Thoracic aorta (tissue), 2 donors: Measurements from ENCODE around the gene NDUFS4. TPM values are rescaled to one million over a fixed set of nuclear protein-coding genes. Genes with fewer than 3 reads are reported as not detected.

Experiments used
- ATAC-seq: fragments of 150-250 bp; one replicate; pipeline ENCODE4 v1.8.0; 2017; ENCODE audit warnings: low read depth; ENCODE audit not compliant: insufficient number of reproducible peaks, low FRiP score
- DNase-seq: peaks from one replicate; pipeline ENCODE4 v3.0.0-alpha.2; 2020; ENCODE audit warnings: low spot score
- H3K27ac ChIP-seq, 2 donors: fragments of 200-600 bp; sonication (generic); 1 replicate in 1 of 2; 2 replicates in 1 of 2; pipeline ENCODE4 v1.5.1; 2016; ENCODE audit warnings: mild to moderate bottlenecking in 2 of 2, moderate library complexity in 2 of 2
- H3K27me3 ChIP-seq: fragments of 200-600 bp; sonication (generic); replicated peaks from 2 replicates; pipeline ENCODE4 v1.6.0; 2016; ENCODE audit warnings: mild to moderate bottlenecking; ENCODE audit not compliant: insufficient read depth
- H3K36me3 ChIP-seq: fragments of 200-600 bp; sonication (generic); one replicate; pipeline ENCODE4 v1.5.1; 2016
- H3K4me1 ChIP-seq, 2 donors: fragments of 200-600 bp; sonication (generic); 1 replicate in 1 of 2; 2 replicates in 1 of 2; pipeline versions ENCODE4 v1.5.1 to v1.6.0; 2016; ENCODE audit warnings: low read depth in 2 of 2, mild to moderate bottlenecking in 1 of 2; ENCODE audit not compliant: control insufficient read depth in 1 of 2
- H3K4me3 ChIP-seq: fragments of 200-600 bp; sonication (generic); 2 replicates; pipeline ENCODE4 v1.5.1; 2016; ENCODE audit warnings: mild to moderate bottlenecking
- H3K9me3 ChIP-seq: fragments of 200-600 bp; sonication (generic); 2 replicates; pipeline ENCODE4 v1.5.1; 2016
- CTCF ChIP-seq: fragments of 200-600 bp; sonication (generic); IDR thresholded peaks from one replicate; pipeline ENCODE4 v1.5.1; 2019; ENCODE audit warnings: antibody characterized with exemption
- total RNA-seq, 2 donors: library from RNA; depleted of rRNA; stranded (reverse); fragments of >200 nt; gene quantifications; one replicate each; pipeline versions ENCODE4 v1.1.0 to v1.2.3, GENCODE V29; 2016

The NDUFS4 gene
- total RNA-seq, 2 donors from 2014 or later, result 42.0 to 72.0 TPM

GRCh38 chr5:53713978-53714666 is 153.7 kb downstream of the NDUFS4 start:
- Histone ChIP-seq H3K9me3 (peaks cover 3% of the 10 kb centered on the region), H3K4me3 (no peak overlapping the region), H3K27me3 (no peaks in the 10 kb centered on the region), H3K4me1 (no peaks in the 10 kb centered on the region), H3K36me3 (no peaks in the 10 kb centered on the region), H3K27ac (no peak overlapping the region)
- ATAC-seq (no peak), DNase-seq (no peak)
- TF ChIP-seq CTCF, result no peak

- H3K27ac ChIP-seq, result no peak overlapping the region
- no peaks in the 10 kb centered on the region for H3K36me3 ChIP-seq
- no peaks in the 10 kb centered on the region for H3K27me3 ChIP-seq
- peaks cover 3% of the 10 kb centered on the region for H3K9me3 ChIP-seq
- no peaks in the 10 kb centered on the region for H3K4me1 ChIP-seq
- no peak for ATAC-seq
- H3K4me3 ChIP-seq, result no peak overlapping the region
- no peak for DNase-seq
- TF ChIP-seq CTCF, result no peak
These were observed 154.2 kb downstream of the NDUFS4 start for GRCh38 chr5:53714667-53715010.

- ATAC-seq (no peak), DNase-seq (no peak)
- no peaks in the 10 kb centered on the region for H3K9me3 ChIP-seq
- TF ChIP-seq CTCF, result no peak
- no peak overlapping the region for H3K27ac ChIP-seq
- no peak overlapping the region for H3K4me3 ChIP-seq
- no peaks in the 10 kb centered on the region for H3K27me3 ChIP-seq
- H3K36me3 ChIP-seq, result no peaks in the 10 kb centered on the region
- H3K4me1 ChIP-seq, result no peaks in the 10 kb centered on the region
These were observed 165.7 kb downstream of the NDUFS4 start for GRCh38 chr5:53726121-53726520.

GRCh38 chr5:53730943-53731342 is 170.5 kb downstream of the NDUFS4 start:
- Histone ChIP-seq H3K4me1 (no peaks in the 10 kb centered on the region), H3K4me3 (no peak overlapping the region), H3K9me3 (no peaks in the 10 kb centered on the region), H3K27ac (no peak overlapping the region), H3K36me3 (no peaks in the 10 kb centered on the region), H3K27me3 (no peaks in the 10 kb centered on the region)
- ATAC-seq (no peak), DNase-seq (no peak)
- no peak for TF ChIP-seq CTCF

Other genes starting within 250 kb of the NDUFS4 start
- 10 to 100 TPM in 1 of 2 donors, 1 to 10 TPM in 1; 3.9 to 12.6 TPM for gene FST, start 80.0 kb upstream of the NDUFS4 start, total RNA-seq